GM19438 (cell line): ENCODE measurements around the gene ZNF577.
"Not testable (repeated sequence)": the region's sequence is repeated elsewhere in the genome, so short reads cannot be mapped to it uniquely, and the experiment has no call there.

Source experiments
- ATAC-seq: cut with Tn5 transposase; IDR thresholded peaks from one replicate; pipeline ENCODE4 v1.9.1; 2021; ENCODE audit warnings: low read depth; ENCODE audit not compliant: unreplicated experiment

Gene ZNF577

DNA sequence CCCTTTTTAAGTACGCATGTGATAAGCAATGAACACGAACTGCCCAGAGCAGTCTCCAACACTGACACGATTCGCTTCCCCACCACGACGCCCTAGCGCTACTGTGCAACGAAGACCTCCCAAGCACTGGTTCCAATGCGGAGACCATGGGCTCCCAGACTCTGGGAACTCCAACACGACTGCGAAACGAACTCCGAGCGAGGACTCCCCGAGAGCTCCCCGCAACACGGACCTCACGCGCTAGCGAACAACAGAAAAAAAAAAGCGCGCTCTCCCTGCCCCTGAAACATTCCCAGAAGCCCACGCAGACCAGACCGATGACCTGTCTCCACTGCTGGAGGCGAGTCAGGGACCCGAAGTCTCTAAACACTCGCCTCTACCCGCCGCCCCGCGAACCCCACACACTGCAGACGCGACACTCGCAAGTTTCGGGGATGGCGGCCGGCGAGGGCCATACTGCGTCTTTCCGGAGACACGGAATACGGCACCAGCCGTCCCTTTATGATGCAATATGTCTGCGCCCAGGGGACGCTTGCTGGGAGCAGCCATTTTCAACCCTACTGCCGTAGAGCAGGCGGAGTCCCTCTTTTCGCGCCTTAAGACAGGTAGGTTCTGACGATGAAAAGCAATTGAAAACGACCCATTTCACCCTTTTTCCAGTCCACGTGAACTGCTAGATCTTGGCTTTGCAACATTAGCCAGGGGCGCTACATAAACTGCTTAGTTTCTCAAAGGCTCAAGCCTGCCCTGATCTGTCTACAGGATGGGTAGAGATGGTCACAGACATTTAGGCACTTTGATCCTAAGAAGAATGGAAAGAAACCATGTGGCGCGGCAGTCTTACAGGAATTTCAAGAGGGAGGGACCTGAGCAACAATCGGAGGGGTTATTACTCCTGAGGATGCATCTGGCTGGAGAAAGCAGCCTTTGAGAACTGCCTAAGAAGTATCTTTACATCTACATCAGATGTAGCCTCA is at the start of gene ZNF577:
Gene ZNF577 (minus strand): TSS at position 430 of the 977 bp plus-strand sequence. CDS start 7,569 bp downstream, outside the sequence.
- no peak for ATAC-seq

GRCh38 chr19:51931921-51932320 is 44.2 kb upstream of the ZNF577 start:
- no peak for ATAC-seq

DNA sequence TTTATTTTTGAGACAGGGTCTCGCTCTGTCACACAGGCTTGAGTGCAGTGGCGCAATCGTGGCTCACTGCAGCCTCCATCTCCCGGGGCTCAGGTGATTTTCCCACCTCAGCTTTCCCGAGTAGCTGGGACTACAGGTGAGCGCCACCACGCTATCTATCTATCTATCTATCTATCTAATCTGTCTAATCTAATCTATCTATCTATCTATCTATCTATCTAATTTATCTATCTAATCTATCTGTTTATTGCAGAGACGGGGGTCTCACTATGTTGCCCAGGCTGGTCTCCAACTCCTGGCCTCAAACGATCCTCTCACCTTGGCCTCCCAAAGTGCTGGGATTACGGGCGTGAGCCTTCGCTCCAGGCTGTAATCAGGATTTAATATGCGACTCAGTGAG is 40.1 kb upstream of the ZNF577 start:
- no peak for ATAC-seq

- ATAC-seq: peak; percentile 82
These were observed 39.3 kb upstream of the ZNF577 start, which contains the start of gene ZNF613 for GRCh38 chr19:51926784-51927741. TSS of gene ZNF613 (plus strand) at chr19:51927472. CDS start at chr19:51936221, 8,749 bp downstream.

- ATAC-seq: no peak
These were observed 38.7 kb upstream of the ZNF577 start for GRCh38 chr19:51926426-51926783.

DNA sequence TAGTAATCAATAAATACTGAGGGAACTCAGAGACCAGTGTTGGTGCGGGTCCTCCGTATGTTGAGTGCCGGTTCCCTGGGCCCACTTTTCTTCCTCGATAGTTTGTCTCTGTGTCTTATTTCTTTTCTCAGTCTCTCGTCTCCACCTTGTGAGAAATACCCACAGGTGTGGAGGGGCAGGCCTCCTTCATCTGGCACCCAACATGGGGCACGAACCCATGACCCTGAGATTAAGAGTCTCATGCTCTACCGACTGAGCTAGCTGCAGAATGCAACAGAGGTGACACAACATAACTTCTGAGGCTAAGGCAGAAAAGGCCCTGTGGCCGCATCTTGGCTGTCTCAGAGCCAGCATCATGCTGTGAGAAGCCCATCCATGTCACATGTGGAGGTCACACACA is 34.2 kb upstream of the ZNF577 start:
- ATAC-seq: no peak

DNA sequence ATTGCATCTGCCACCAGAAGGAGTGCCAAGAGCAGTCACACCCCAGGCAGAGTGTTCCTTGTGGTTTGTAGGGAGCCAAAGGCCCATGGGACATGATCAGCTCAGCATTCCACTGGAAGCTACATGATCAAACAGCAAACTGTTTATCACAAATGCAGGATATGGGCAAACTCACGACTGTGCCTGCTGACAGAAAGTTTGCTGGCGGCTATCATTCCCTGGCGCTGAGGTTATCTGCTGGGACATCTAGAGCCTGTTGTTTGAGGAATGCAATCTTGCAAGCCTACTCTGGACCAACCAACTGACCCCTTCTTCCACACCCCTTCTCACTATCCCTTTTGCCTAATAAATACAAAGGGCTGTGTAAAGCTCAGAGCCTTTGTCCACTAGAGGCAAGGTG is 31.9 kb upstream of the ZNF577 start:
- no peak for ATAC-seq

GRCh38 chr19:51916167-51916566 is 28.4 kb upstream of the ZNF577 start:
- ATAC-seq: no peak

DNA sequence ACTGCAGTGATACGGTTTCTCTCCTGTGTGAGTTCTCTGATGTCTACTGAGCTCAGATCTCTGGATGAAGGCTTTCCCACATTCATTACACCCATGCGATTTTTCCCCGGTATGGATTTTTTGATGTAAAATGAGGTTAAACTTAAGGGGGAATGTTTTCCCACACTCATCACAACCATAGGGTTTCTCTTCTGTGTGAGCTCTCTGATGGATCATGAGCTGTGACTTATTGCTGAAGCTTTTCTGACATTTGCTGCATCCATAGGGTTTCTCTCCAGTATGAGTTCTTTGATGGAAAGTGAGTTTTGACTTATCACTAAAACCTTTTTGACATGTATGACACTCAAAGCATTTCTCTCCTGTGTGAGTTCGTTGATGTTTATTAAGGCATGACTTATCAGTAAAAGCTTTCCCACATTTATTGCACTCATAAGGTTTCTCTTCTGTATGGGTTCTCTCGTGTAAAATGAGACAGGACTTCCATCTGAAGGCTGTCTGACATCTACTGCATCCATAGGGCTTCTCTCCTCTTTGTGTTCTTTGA is 27.6 kb upstream of the ZNF577 start:
- no peak for ATAC-seq

- not testable (repeated sequence) for ATAC-seq
These were observed 20.2 kb upstream of the ZNF577 start for GRCh38 chr19:51907981-51908380.

- not testable (repeated sequence) for ATAC-seq
These were observed 18.4 kb upstream of the ZNF577 start for GRCh38 chr19:51906108-51906507.

GRCh38 chr19:51905639-51906038 is 17.9 kb upstream of the ZNF577 start:
- ATAC-seq: not testable (repeated sequence)

- no peak for ATAC-seq
These were observed 17.5 kb upstream of the ZNF577 start for GRCh38 chr19:51905206-51905605.

DNA sequence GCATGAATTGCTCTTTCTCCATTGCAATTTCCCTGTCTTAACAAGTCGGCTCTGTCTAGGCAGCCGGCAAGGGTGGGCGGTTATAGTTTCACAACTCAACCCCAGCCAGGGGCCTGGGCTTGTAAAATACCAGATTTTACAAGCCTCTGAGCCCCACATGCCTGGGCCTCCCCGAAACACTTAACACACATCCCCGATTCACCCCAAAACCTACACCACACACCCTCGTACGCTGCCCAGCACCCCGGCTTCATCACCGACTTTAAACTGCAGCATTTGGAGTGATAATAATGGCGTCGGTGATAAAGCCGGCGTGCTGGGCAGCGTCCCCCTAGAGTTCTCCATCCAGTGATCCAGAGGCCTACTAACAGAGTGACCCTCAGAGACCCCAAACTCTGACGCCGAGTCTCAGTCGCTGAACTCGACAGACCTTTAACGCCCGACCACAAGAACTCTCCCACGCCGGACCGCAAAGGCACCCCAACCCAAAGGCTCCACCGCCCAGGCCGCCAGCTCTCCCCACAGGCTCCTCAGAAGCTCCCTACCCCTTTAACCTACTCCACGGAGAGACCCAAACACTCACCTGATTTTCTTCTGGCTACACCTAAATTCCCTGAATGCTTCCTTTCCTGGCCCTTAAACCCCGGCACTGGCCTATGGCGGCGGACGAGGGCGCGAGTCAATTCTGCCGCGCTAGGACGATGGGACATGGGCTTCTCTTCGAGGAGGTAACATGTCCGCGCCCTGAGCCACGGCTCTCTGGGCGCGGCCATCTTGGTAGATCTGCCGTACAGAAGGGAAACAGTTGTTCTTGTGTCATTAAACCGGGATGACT is 16.8 kb upstream of the ZNF577 start, which contains the start of gene ZNF649:
Gene ZNF649 (minus strand): TSS at position 687 of the 835 bp plus-strand sequence. CDS start 4,910 bp downstream, outside the sequence.
- peak; percentile 84 for ATAC-seq

DNA sequence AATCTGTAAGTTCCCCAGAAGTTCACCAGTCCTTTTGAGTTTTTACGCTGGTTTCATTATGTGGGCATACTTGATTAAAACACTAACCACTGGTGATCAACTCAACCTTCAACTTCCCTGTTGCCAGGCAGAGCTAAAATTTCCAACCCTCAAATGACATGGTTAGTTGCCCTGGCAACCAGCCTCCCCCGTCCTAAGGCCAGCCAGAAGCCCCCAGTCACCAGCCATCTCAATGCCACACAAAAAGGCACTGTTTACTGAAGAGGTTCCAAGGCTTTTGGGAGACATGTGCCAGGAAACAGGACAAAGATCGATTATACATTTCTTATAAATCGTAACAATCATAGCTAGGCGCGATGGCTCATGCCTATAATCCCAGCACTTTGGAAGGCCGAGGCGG is 15.4 kb upstream of the ZNF577 start:
- ATAC-seq: no peak

GRCh38 chr19:51901860-51902259 is 14.1 kb upstream of the ZNF577 start:
- ATAC-seq: no peak

GRCh38 chr19:51891193-51891747 is 3.5 kb upstream of the ZNF577 start:
- ATAC-seq: no peak

GRCh38 chr19:51889934-51890333 is 2.2 kb upstream of the ZNF577 start:
- ATAC-seq: no peak

- ATAC-seq: no peak
These were observed 3.0 kb downstream of the ZNF577 start for GRCh38 chr19:51884713-51885112.
